ENCODE results near the gene LONP1.

- no peak for TF ChIP-seq CTCF (IDR thresholded peaks at IDR 0.05; ENCODE audit: insufficient read depth, low read length)
- no peak for TF ChIP-seq POLR2AphosphoS5 (IDR thresholded peaks at IDR 0.05; ENCODE audit: low read depth)
These were observed 43.7 kb downstream of the LONP1 start for GRCh38 chr19:5676105-5676771.
